ENCODE measurements around the gene PPP1R3A.

- TF ChIP-seq CTCF (IDR thresholded peaks at IDR 0.05) (no peak), POLR2A (IDR thresholded peaks at IDR 0.05) (no peak)
These were observed 90.2 kb downstream of the PPP1R3A start for GRCh38 chr7:113828581-113828980.

All from heart left ventricle (tissue), 13 donors.